Measurements from ENCODE around the gene STARD3.

GRCh38 chr17:39599004-39599664, 37.8 kb upstream of the STARD3 start:
- TF ChIP-seq SFPQ (IDR thresholded peaks at IDR 0.05; ENCODE audit: low read depth, low read length) (no peak), KDM1A (IDR thresholded peaks at IDR 0.05) (no peak), E2F5 (CRISPR knock-in tag; IDR thresholded peaks at IDR 0.05) (no peak), MYBL2 (IDR thresholded peaks at IDR 0.05; ENCODE audit: low read depth) (no peak), MYBL2 (CRISPR knock-in tag; IDR thresholded peaks at IDR 0.05; ENCODE audit: borderline replicate concordance) (no peak)
